Measurements from ENCODE around the gene DHCR7.

DNA sequence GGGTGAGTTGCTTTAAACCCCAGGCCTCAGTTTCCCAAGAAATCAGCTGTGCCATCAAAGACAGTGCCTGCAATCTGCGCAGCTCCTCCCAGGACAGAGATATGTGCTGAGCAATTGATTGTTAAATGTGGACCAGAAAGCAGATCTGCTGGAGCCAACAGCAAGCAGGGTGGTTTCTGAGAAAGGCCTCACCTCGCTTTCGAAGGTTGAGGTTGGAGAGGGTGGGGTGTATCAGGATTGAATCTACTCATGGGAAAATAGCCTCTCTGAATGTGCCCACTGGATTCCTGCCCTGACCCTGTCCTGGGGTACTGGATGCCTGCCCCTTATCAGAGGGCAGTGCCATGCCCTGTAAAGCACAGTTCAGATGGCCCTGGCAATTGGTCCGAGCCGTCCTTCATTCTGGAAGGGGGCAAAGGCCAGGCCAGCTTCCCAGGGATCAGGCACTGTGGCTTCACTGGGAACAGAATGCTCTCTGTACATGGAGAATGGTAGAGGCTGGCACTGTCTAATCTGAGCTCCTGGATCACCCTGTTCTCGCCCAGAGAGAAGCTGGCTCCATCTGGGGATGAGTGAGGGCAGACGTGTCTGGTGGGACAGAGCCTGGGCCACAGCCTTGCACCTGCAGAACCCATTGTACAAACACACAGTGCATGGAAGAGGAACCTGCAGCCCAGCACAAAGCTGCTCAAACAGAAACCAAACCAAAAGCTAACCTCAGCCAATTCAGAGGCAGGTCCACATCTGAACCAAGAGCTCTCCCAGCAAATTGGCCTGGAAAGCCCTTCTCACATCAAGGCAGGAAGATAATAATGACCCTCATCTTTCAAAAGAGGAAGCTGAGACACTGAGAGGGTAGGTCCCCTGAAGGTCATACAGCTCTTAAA, 15.2 kb downstream of the DHCR7 start:
- TF ChIP-seq EZH2 (IDR thresholded peaks at IDR 0.05; ENCODE audit: borderline replicate concordance, insufficient read depth, low read length, poor library complexity, severe bottlenecking) (no peak), POLR2AphosphoS5 (IDR thresholded peaks at IDR 0.05) (no peak)
- TF ChIP-seq, protein P1, sequence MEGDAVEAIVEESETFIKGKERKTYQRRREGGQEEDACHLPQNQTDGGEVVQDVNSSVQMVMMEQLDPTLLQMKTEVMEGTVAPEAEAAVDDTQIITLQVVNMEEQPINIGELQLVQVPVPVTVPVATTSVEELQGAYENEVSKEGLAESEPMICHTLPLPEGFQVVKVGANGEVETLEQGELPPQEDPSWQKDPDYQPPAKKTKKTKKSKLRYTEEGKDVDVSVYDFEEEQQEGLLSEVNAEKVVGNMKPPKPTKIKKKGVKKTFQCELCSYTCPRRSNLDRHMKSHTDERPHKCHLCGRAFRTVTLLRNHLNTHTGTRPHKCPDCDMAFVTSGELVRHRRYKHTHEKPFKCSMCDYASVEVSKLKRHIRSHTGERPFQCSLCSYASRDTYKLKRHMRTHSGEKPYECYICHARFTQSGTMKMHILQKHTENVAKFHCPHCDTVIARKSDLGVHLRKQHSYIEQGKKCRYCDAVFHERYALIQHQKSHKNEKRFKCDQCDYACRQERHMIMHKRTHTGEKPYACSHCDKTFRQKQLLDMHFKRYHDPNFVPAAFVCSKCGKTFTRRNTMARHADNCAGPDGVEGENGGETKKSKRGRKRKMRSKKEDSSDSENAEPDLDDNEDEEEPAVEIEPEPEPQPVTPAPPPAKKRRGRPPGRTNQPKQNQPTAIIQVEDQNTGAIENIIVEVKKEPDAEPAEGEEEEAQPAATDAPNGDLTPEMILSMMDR (IDR thresholded peaks at IDR 0.05; ENCODE audit: poor library complexity, severe bottlenecking), result no peak
- TF ChIP-seq, protein P2, sequence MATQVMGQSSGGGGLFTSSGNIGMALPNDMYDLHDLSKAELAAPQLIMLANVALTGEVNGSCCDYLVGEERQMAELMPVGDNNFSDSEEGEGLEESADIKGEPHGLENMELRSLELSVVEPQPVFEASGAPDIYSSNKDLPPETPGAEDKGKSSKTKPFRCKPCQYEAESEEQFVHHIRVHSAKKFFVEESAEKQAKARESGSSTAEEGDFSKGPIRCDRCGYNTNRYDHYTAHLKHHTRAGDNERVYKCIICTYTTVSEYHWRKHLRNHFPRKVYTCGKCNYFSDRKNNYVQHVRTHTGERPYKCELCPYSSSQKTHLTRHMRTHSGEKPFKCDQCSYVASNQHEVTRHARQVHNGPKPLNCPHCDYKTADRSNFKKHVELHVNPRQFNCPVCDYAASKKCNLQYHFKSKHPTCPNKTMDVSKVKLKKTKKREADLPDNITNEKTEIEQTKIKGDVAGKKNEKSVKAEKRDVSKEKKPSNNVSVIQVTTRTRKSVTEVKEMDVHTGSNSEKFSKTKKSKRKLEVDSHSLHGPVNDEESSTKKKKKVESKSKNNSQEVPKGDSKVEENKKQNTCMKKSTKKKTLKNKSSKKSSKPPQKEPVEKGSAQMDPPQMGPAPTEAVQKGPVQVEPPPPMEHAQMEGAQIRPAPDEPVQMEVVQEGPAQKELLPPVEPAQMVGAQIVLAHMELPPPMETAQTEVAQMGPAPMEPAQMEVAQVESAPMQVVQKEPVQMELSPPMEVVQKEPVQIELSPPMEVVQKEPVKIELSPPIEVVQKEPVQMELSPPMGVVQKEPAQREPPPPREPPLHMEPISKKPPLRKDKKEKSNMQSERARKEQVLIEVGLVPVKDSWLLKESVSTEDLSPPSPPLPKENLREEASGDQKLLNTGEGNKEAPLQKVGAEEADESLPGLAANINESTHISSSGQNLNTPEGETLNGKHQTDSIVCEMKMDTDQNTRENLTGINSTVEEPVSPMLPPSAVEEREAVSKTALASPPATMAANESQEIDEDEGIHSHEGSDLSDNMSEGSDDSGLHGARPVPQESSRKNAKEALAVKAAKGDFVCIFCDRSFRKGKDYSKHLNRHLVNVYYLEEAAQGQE (IDR thresholded peaks at IDR 0.05; ENCODE audit: borderline replicate concordance), result no peak
